Retinal pigment epithelial cell (primary cell): ENCODE measurements around the gene SRSF8.

ENCODE experiments used
- DNase-seq: peaks from one replicate; pipeline ENCODE4 v3.0.0-alpha.2; 2010; ENCODE audit warnings: low read depth
- H3K4me3 ChIP-seq: 2 replicates; pipeline ENCODE4 v1.5.1; 2011; ENCODE audit warnings: mild to moderate bottlenecking, low read length, control low read depth, moderate library complexity
- CTCF ChIP-seq: conservative IDR thresholded peaks from 2 replicates; pipeline ENCODE4 v1.5.1; 2011; ENCODE audit warnings: low read depth, low read length, control low read depth, inconsistent platforms

Gene SRSF8

GRCh38 chr11:95097209-95097608, 30.5 kb downstream of the SRSF8 start:
- H3K4me3 ChIP-seq = no peak overlapping the region

GRCh38 chr11:95098826-95099225, 32.1 kb downstream of the SRSF8 start:
- no peak for TF ChIP-seq CTCF
- no peak for DNase-seq

More at GRCh38 chr11:95097209-95097608, 30.5 kb downstream of the SRSF8 start:
- TF ChIP-seq CTCF = no peak
- no peak for DNase-seq

GRCh38 chr11:95100191-95100648, 33.5 kb downstream of the SRSF8 start:
- no peak for DNase-seq
- no peak for TF ChIP-seq CTCF
- no peak overlapping the region for H3K4me3 ChIP-seq

More at GRCh38 chr11:95098826-95099225, 32.1 kb downstream of the SRSF8 start:
- H3K4me3 ChIP-seq = no peak overlapping the region

GRCh38 chr11:95100856-95101507, 34.3 kb downstream of the SRSF8 start:
- TF ChIP-seq CTCF = no peak
- no peak for DNase-seq
- no peak overlapping the region for H3K4me3 ChIP-seq

GRCh38 chr11:95101935-95102334, 35.2 kb downstream of the SRSF8 start:
- TF ChIP-seq CTCF = no peak
- DNase-seq = peak; percentile 22
- H3K4me3 ChIP-seq = no peak overlapping the region

- TF ChIP-seq CTCF = no peak
- H3K4me3 ChIP-seq = no peak overlapping the region
- DNase-seq = no peak
These were observed 36.0 kb downstream of the SRSF8 start for GRCh38 chr11:95102733-95103132.

GRCh38 chr11:95103701-95104100, 37.0 kb downstream of the SRSF8 start:
- no peak for TF ChIP-seq CTCF
- no peak overlapping the region for H3K4me3 ChIP-seq
- no peak for DNase-seq
